HuH-7 (cell line): ENCODE results near the gene HAGHL.

ENCODE experiments used
- DNase-seq: peaks from one replicate; pipeline ENCODE4 v3.0.0; 2011; ENCODE audit warnings: low spot score

Gene HAGHL

GRCh38 chr16:759110-759910 is 32.4 kb downstream of the HAGHL start:
- DNase-seq: no peak

- no peak for DNase-seq
Observed at GRCh38 chr16:760065-760464, 33.2 kb downstream of the HAGHL start.

GRCh38 chr16:760545-761343 is 33.8 kb downstream of the HAGHL start, which contains the start of gene MSLN:
Gene MSLN, plus strand, starts transcription at chr16:760734. Its CDS starts 1,947 bp downstream, at chr16:762681.
- DNase-seq: no peak

GRCh38 chr16:761625-762513 is 35.0 kb downstream of the HAGHL start:
- DNase-seq: no peak

- DNase-seq: no peak
Observed at GRCh38 chr16:762595-763268, 35.8 kb downstream of the HAGHL start.

GRCh38 chr16:763369-764183 is 36.7 kb downstream of the HAGHL start:
- DNase-seq: no peak

GRCh38 chr16:764184-764750 is 37.4 kb downstream of the HAGHL start:
- no peak for DNase-seq

GRCh38 chr16:764848-765487 is 38.1 kb downstream of the HAGHL start:
- DNase-seq: no peak

- DNase-seq: no peak
Observed at GRCh38 chr16:765488-765865, 38.6 kb downstream of the HAGHL start.

- no peak for DNase-seq
Observed at GRCh38 chr16:766008-766819, 39.3 kb downstream of the HAGHL start.

GRCh38 chr16:766820-767640 is 40.1 kb downstream of the HAGHL start:
- no peak for DNase-seq

- no peak for DNase-seq
Observed at GRCh38 chr16:767743-768235, 40.9 kb downstream of the HAGHL start.

- no peak for DNase-seq
Observed at GRCh38 chr16:768428-768827, 41.5 kb downstream of the HAGHL start.

- no peak for DNase-seq
Observed at GRCh38 chr16:769184-769784, 42.4 kb downstream of the HAGHL start.

- DNase-seq: no peak
Observed at GRCh38 chr16:769934-770333, 43.0 kb downstream of the HAGHL start.

GRCh38 chr16:770411-770810 is 43.5 kb downstream of the HAGHL start:
- no peak for DNase-seq

- no peak for DNase-seq
Observed at GRCh38 chr16:772959-773358, 46.1 kb downstream of the HAGHL start.
